ENCODE measurements around the gene CD9. TPM values are rescaled to one million over a fixed set of nuclear protein-coding genes. Genes with fewer than 3 reads are reported as not detected.

CD9 gene
- total RNA-seq, 2 donors from 2014 or later, result 66.6 to 91.3 TPM

GRCh38 chr12:6282453-6282840 is 82.2 kb downstream of the CD9 start:
- Histone ChIP-seq H3K36me3 (replicated peaks in 1 of 2; ENCODE audit: insufficient read depth in 1 of 2, low read depth in 2 of 2) (no peaks in the 10 kb centered on the region), H3K9me3 (no peaks in the 10 kb centered on the region), H3K27ac (no peak overlapping the region), H3K27me3 (no peaks in the 10 kb centered on the region), H3K4me1 (peaks cover 35% of the 10 kb centered on the region), H3K4me3 (no peak overlapping the region)
- WGBS, 2 donors, result 83 to 90% methylated on average over 4 of the region's 4 CpGs
- no peak for ATAC-seq
- TF ChIP-seq, protein P1, sequence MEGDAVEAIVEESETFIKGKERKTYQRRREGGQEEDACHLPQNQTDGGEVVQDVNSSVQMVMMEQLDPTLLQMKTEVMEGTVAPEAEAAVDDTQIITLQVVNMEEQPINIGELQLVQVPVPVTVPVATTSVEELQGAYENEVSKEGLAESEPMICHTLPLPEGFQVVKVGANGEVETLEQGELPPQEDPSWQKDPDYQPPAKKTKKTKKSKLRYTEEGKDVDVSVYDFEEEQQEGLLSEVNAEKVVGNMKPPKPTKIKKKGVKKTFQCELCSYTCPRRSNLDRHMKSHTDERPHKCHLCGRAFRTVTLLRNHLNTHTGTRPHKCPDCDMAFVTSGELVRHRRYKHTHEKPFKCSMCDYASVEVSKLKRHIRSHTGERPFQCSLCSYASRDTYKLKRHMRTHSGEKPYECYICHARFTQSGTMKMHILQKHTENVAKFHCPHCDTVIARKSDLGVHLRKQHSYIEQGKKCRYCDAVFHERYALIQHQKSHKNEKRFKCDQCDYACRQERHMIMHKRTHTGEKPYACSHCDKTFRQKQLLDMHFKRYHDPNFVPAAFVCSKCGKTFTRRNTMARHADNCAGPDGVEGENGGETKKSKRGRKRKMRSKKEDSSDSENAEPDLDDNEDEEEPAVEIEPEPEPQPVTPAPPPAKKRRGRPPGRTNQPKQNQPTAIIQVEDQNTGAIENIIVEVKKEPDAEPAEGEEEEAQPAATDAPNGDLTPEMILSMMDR (IDR thresholded peaks at IDR 0.05), result no peak
- no peak for DNase-seq
- intact Hi-C loops (cut with DNase I), result loop anchor here (5.0 kb wide), 2 partner anchors 95 to 220 kb away; no protein-coding TSS in a partner anchor

- no peak for DNase-seq
- intact Hi-C loops (cut with DNase I), result loop anchor here (5.0 kb wide), 2 partner anchors 97 to 222 kb away; no protein-coding TSS in a partner anchor
These were observed 84.1 kb downstream of the CD9 start for GRCh38 chr12:6284273-6284672.

GRCh38 chr12:6285063-6285477 is 84.9 kb downstream of the CD9 start:
- H3K4me1 ChIP-seq, result peaks cover 12% of the 10 kb centered on the region
- H3K27ac ChIP-seq, result no peak overlapping the region
- no peaks in the 10 kb centered on the region for H3K36me3 ChIP-seq (replicated peaks in 1 of 2; ENCODE audit: insufficient read depth in 1 of 2, low read depth in 2 of 2)
- 1 to 2% methylated on average over 8 of the region's 8 CpGs for WGBS, 2 donors
- DNase-seq (peak; percentile 64 to 68 (median 66)), ATAC-seq (peak; percentile 78)
- TF ChIP-seq POLR2A (IDR thresholded peaks at IDR 0.05), result no peak
- TF ChIP-seq, protein P1 (IDR thresholded peaks at IDR 0.05), result peak; percentile 81 to 96 (median 93)
- no peaks in the 10 kb centered on the region for H3K9me3 ChIP-seq
- H3K4me3 ChIP-seq, result no peak overlapping the region
- intact Hi-C loops (cut with DNase I), result loop anchor here (5.0 kb wide), 1 partner anchor 298 kb away; no protein-coding TSS in a partner anchor
- no peaks in the 10 kb centered on the region for H3K27me3 ChIP-seq

More at GRCh38 chr12:6284273-6284672, 84.1 kb downstream of the CD9 start:
- Histone ChIP-seq H3K4me1 (peaks cover 20% of the 10 kb centered on the region), H3K27me3 (no peaks in the 10 kb centered on the region), H3K4me3 (no peak overlapping the region), H3K27ac (no peak overlapping the region), H3K9me3 (no peaks in the 10 kb centered on the region), H3K36me3 (replicated peaks in 1 of 2; ENCODE audit: insufficient read depth in 1 of 2, low read depth in 2 of 2) (no peaks in the 10 kb centered on the region)
- WGBS, 2 donors, result 72 to 83% methylated on average over 8 to 11 of the region's 12 CpGs
- TF ChIP-seq, protein P1 (IDR thresholded peaks at IDR 0.05), result no peak
- no peak for TF ChIP-seq POLR2A (IDR thresholded peaks at IDR 0.05)
- no peak for ATAC-seq

GRCh38 chr12:6285532-6286306 is 85.5 kb downstream of the CD9 start:
- ATAC-seq (no peak), DNase-seq (no peak)
- Histone ChIP-seq H3K27ac (no peak overlapping the region), H3K4me3 (no peak overlapping the region), H3K4me1 (peaks cover 6% of the 10 kb centered on the region), H3K27me3 (no peaks in the 10 kb centered on the region), H3K36me3 (replicated peaks in 1 of 2; ENCODE audit: insufficient read depth in 1 of 2, low read depth in 2 of 2) (no peaks in the 10 kb centered on the region), H3K9me3 (no peaks in the 10 kb centered on the region)
- intact Hi-C loops (cut with DNase I), result loop anchor here (5.0 kb wide), 1 partner anchor 298 kb away; no protein-coding TSS in a partner anchor
- TF ChIP-seq, protein P1 (IDR thresholded peaks at IDR 0.05), result no peak
- no peak for TF ChIP-seq POLR2A (IDR thresholded peaks at IDR 0.05)
- whole genome bisulfite sequencing, 2 donors, result 9 to 29% methylated on average over 1 of the region's 1 CpG

Small RNA genes lying within 50 kb of the gene (small RNA-seq; reads per million reads assigned to genes)
- not detected for gene ATP5MFP5
- not detected for gene RF00019

Other genes starting within 250 kb of the CD9 start
- gene VWF, start 75.7 kb upstream of the CD9 start, total RNA-seq, result 10 to 100 TPM; 76.1 to 78.1 TPM
- 10 to 100 TPM in 1 of 2 donors, 1 to 10 TPM in 1; 7.0 to 16.2 TPM for gene PLEKHG6, start 110.3 kb downstream of the CD9 start, total RNA-seq
- gene TNFRSF1A, start 141.7 kb downstream of the CD9 start, total RNA-seq, result 10 to 100 TPM; 54.5 to 92.0 TPM
- 100 to 1,000 TPM in 1 of 2 donors, 10 to 100 TPM in 1; 62.5 to 112 TPM for gene SCNN1A, start 175.2 kb downstream of the CD9 start, total RNA-seq
- 100 to 1,000 TPM; 111 to 173 TPM for gene LTBR, start 183.8 kb downstream of the CD9 start, total RNA-seq
- not detected for gene CD27, start 244.6 kb downstream of the CD9 start, total RNA-seq